ENCODE measurements around the gene IQCF6.
"Not testable (repeated sequence)": the region's sequence is repeated elsewhere in the genome, so short reads cannot be mapped to it uniquely, and the experiment has no call there.

The IQCF6 gene

GRCh38 chr3:51779137-51779536, at the start of gene IQCF6:
TSS of gene IQCF6 (minus strand) at chr3:51779237. CDS start at chr3:51779224, 13 bp downstream.
- no peak for DNase-seq

- DNase-seq, result no peak
These were observed 49.3 kb upstream of the IQCF6 start for GRCh38 chr3:51828297-51828696.

- no peak for DNase-seq
These were observed 40.8 kb upstream of the IQCF6 start for GRCh38 chr3:51819709-51820406.

GRCh38 chr3:51819151-51819550, 40.1 kb upstream of the IQCF6 start:
- DNase-seq, result no peak

GRCh38 chr3:51817375-51817774, 38.3 kb upstream of the IQCF6 start:
- no peak for DNase-seq

- no peak for DNase-seq
These were observed 37.7 kb upstream of the IQCF6 start for GRCh38 chr3:51816723-51817122.

- no peak for DNase-seq
These were observed 36.6 kb upstream of the IQCF6 start for GRCh38 chr3:51815614-51816013.

GRCh38 chr3:51814034-51814433, 35.0 kb upstream of the IQCF6 start:
- no peak for DNase-seq

- no peak for DNase-seq
These were observed 34.5 kb upstream of the IQCF6 start for GRCh38 chr3:51813539-51813938.

GRCh38 chr3:51808934-51809333, 29.9 kb upstream of the IQCF6 start:
- DNase-seq, result no peak

GRCh38 chr3:51802106-51802703, 23.2 kb upstream of the IQCF6 start:
- no peak for DNase-seq

GRCh38 chr3:51800750-51801125, 21.7 kb upstream of the IQCF6 start:
- no peak for DNase-seq

- peak; percentile 8 for DNase-seq
These were observed 21.1 kb upstream of the IQCF6 start for GRCh38 chr3:51799879-51800749.

GRCh38 chr3:51798411-51798963, 19.4 kb upstream of the IQCF6 start:
- DNase-seq, result no peak

- DNase-seq, result no peak
These were observed 17.8 kb upstream of the IQCF6 start for GRCh38 chr3:51796854-51797253.

GRCh38 chr3:51794206-51794605, 15.2 kb upstream of the IQCF6 start:
- DNase-seq, result no peak

GRCh38 chr3:51792206-51792605, 13.2 kb upstream of the IQCF6 start:
- DNase-seq, result no peak

- no peak for DNase-seq
These were observed 10.4 kb upstream of the IQCF6 start for GRCh38 chr3:51789437-51789836.

GRCh38 chr3:51787576-51787975, 8.5 kb upstream of the IQCF6 start:
- not testable (repeated sequence) for DNase-seq

GRCh38 chr3:51786267-51786666, 7.2 kb upstream of the IQCF6 start:
- no peak for DNase-seq

- DNase-seq, result no peak
These were observed 483 bp downstream of the IQCF6 start for GRCh38 chr3:51778554-51778953.

- DNase-seq, result peak; percentile 52
These were observed 1.1 kb downstream of the IQCF6 start for GRCh38 chr3:51777985-51778384.

GRCh38 chr3:51773529-51774056, 5.4 kb downstream of the IQCF6 start:
- peak; percentile 17 for DNase-seq

Measured in NCI-H1092 treated with DMSO at 0.1 percent for 48 hours (cell line).